Central memory CD8-positive, alpha-beta T cell (primary cell): ENCODE results near the gene PSMA1.
"Not testable (repeated sequence)": the region's sequence is repeated elsewhere in the genome, so short reads cannot be mapped to it uniquely, and the experiment has no call there.

ENCODE experiments used
- ATAC-seq: fragments of 150-1000 bp; cut with Tn5 transposase; replicated peaks from 2 replicates; pipeline ENCODE4 v1.10.0; 2022; ENCODE audit warnings: mild to moderate bottlenecking, moderate FRiP score, moderate number of reproducible peaks; ENCODE audit not compliant: poor library complexity, severe bottlenecking; ENCODE audit errors: extremely low read depth
- DNase-seq, 2 donors: peaks; one replicate each; pipeline ENCODE4 v3.0.0; 2021; ENCODE audit warnings: low spot score in 2 of 2
- H3K27ac Mint-ChIP-seq: one replicate; pipeline ENCODE4 v1.8.0; 2022; ENCODE audit warnings: low read depth, mild to moderate bottlenecking, moderate library complexity, mixed read lengths
- H3K27me3 Mint-ChIP-seq: one replicate; pipeline ENCODE4 v1.8.0; 2022; ENCODE audit warnings: mixed read lengths
- H3K36me3 Mint-ChIP-seq: one replicate; pipeline ENCODE4 v1.8.0; 2022; ENCODE audit warnings: mild to moderate bottlenecking, moderate library complexity, mixed read lengths; ENCODE audit not compliant: insufficient read depth
- H3K4me1 Mint-ChIP-seq: one replicate; pipeline ENCODE4 v1.8.0; 2022; ENCODE audit warnings: mixed read lengths
- H3K4me3 Mint-ChIP-seq: one replicate; pipeline ENCODE4 v1.8.0; 2022; ENCODE audit warnings: mild to moderate bottlenecking, moderate library complexity, mixed read lengths
- H3K9me3 Mint-ChIP-seq: one replicate; pipeline ENCODE4 v1.8.0; 2022; ENCODE audit warnings: mixed read lengths

The PSMA1 gene

GRCh38 chr11:14544611-14545010, 24.4 kb upstream of the PSMA1 start:
- Mint-ChIP-seq H3K27ac (no peak overlapping the region), H3K4me1 (peaks cover 25% of the 10 kb centered on the region), H3K4me3 (no peak overlapping the region), H3K27me3 (no peaks in the 10 kb centered on the region), H3K36me3 (no peaks in the 10 kb centered on the region), H3K9me3 (no peaks in the 10 kb centered on the region)
- ATAC-seq (peak; percentile 58), DNase-seq (no peak)

- Mint-ChIP-seq H3K27me3 (no peaks in the 10 kb centered on the region), H3K27ac (no peak overlapping the region), H3K4me3 (no peak overlapping the region), H3K9me3 (no peaks in the 10 kb centered on the region), H3K36me3 (no peaks in the 10 kb centered on the region), H3K4me1 (peaks cover 25% of the 10 kb centered on the region)
- no peak for DNase-seq
- ATAC-seq: no peak
Measured at GRCh38 chr11:14543260-14543659, 23.1 kb upstream of the PSMA1 start.

- DNase-seq (no peak), ATAC-seq (no peak)
- peaks cover 20% of the 10 kb centered on the region for H3K4me1 Mint-ChIP-seq
- no peak overlapping the region for H3K4me3 Mint-ChIP-seq
- H3K27ac Mint-ChIP-seq: no peak overlapping the region
- no peaks in the 10 kb centered on the region for H3K27me3 Mint-ChIP-seq
- H3K9me3 Mint-ChIP-seq: no peaks in the 10 kb centered on the region
- no peaks in the 10 kb centered on the region for H3K36me3 Mint-ChIP-seq
Measured at GRCh38 chr11:14542324-14542723, 22.1 kb upstream of the PSMA1 start.

- H3K27ac Mint-ChIP-seq: no peak overlapping the region
Measured at GRCh38 chr11:14541192-14541947, 21.2 kb upstream of the PSMA1 start.

GRCh38 chr11:14539982-14540421, 19.8 kb upstream of the PSMA1 start:
- H3K4me3 Mint-ChIP-seq: no peak overlapping the region
- no peak for DNase-seq
- no peak for ATAC-seq
- peaks cover 1% of the 10 kb centered on the region for H3K36me3 Mint-ChIP-seq
- no peaks in the 10 kb centered on the region for H3K9me3 Mint-ChIP-seq
- H3K4me1 Mint-ChIP-seq: peaks cover 11% of the 10 kb centered on the region
- peak overlapping the region; percentile 29 for H3K27ac Mint-ChIP-seq
- no peaks in the 10 kb centered on the region for H3K27me3 Mint-ChIP-seq

More at GRCh38 chr11:14541192-14541947, 21.2 kb upstream of the PSMA1 start:
- Mint-ChIP-seq H3K36me3 (peaks cover 1% of the 10 kb centered on the region), H3K4me1 (peaks cover 17% of the 10 kb centered on the region), H3K4me3 (no peak overlapping the region), H3K9me3 (no peaks in the 10 kb centered on the region), H3K27me3 (no peaks in the 10 kb centered on the region)
- no peak for DNase-seq
- no peak for ATAC-seq

GRCh38 chr11:14538926-14539554, 18.9 kb upstream of the PSMA1 start:
- peaks cover 5% of the 10 kb centered on the region for H3K4me1 Mint-ChIP-seq
- no peaks in the 10 kb centered on the region for H3K27me3 Mint-ChIP-seq
- H3K4me3 Mint-ChIP-seq: no peak overlapping the region
- DNase-seq (no peak), ATAC-seq (no peak)
- no peak overlapping the region for H3K27ac Mint-ChIP-seq
- H3K36me3 Mint-ChIP-seq: peaks cover 1% of the 10 kb centered on the region
- no peaks in the 10 kb centered on the region for H3K9me3 Mint-ChIP-seq

GRCh38 chr11:14538271-14538925, 18.2 kb upstream of the PSMA1 start:
- no peak for ATAC-seq
- peaks cover 1% of the 10 kb centered on the region for H3K36me3 Mint-ChIP-seq
- no peaks in the 10 kb centered on the region for H3K27me3 Mint-ChIP-seq
- H3K4me3 Mint-ChIP-seq: no peak overlapping the region
- no peak for DNase-seq
- H3K27ac Mint-ChIP-seq: no peak overlapping the region
- H3K4me1 Mint-ChIP-seq: peaks cover 5% of the 10 kb centered on the region
- no peaks in the 10 kb centered on the region for H3K9me3 Mint-ChIP-seq

- no peaks in the 10 kb centered on the region for H3K9me3 Mint-ChIP-seq
- no peak overlapping the region for H3K27ac Mint-ChIP-seq
- peak; percentile 30 to 36 for DNase-seq
- H3K4me1 Mint-ChIP-seq: peaks cover 5% of the 10 kb centered on the region
- H3K4me3 Mint-ChIP-seq: no peak overlapping the region
- H3K36me3 Mint-ChIP-seq: peaks cover 4% of the 10 kb centered on the region
- ATAC-seq: peak; percentile 90
- H3K27me3 Mint-ChIP-seq: no peaks in the 10 kb centered on the region
Measured at GRCh38 chr11:14537134-14537599, 17.0 kb upstream of the PSMA1 start.

- H3K27ac Mint-ChIP-seq, H3K4me3 Mint-ChIP-seq, H3K27me3 Mint-ChIP-seq: not testable (repeated sequence)
Measured at GRCh38 chr11:14535166-14535565, 15.0 kb upstream of the PSMA1 start.

GRCh38 chr11:14529951-14530350, 9.8 kb upstream of the PSMA1 start:
- Mint-ChIP-seq H3K9me3 (no peaks in the 10 kb centered on the region), H3K27me3 (no peaks in the 10 kb centered on the region), H3K4me1 (no peaks in the 10 kb centered on the region), H3K27ac (no peak overlapping the region), H3K4me3 (no peak overlapping the region), H3K36me3 (peaks cover 2% of the 10 kb centered on the region)
- DNase-seq (no peak), ATAC-seq (no peak)

More at GRCh38 chr11:14535166-14535565, 15.0 kb upstream of the PSMA1 start:
- not testable (repeated sequence) for DNase-seq, ATAC-seq, H3K9me3 Mint-ChIP-seq, H3K4me1 Mint-ChIP-seq, H3K36me3 Mint-ChIP-seq

- H3K4me1 Mint-ChIP-seq: no peaks in the 10 kb centered on the region
- no peak overlapping the region for H3K27ac Mint-ChIP-seq
- DNase-seq: no peak
- H3K9me3 Mint-ChIP-seq: no peaks in the 10 kb centered on the region
- no peaks in the 10 kb centered on the region for H3K27me3 Mint-ChIP-seq
- peaks cover 2% of the 10 kb centered on the region for H3K36me3 Mint-ChIP-seq
- ATAC-seq: no peak
- no peak overlapping the region for H3K4me3 Mint-ChIP-seq
Measured at GRCh38 chr11:14529321-14529720, 9.1 kb upstream of the PSMA1 start.

- no peak overlapping the region for H3K27ac Mint-ChIP-seq
- H3K4me3 Mint-ChIP-seq: no peak overlapping the region
- peaks cover 14% of the 10 kb centered on the region for H3K36me3 Mint-ChIP-seq
- DNase-seq (no peak), ATAC-seq (no peak)
- H3K4me1 Mint-ChIP-seq: peaks cover 24% of the 10 kb centered on the region
- H3K27me3 Mint-ChIP-seq: no peaks in the 10 kb centered on the region
- no peaks in the 10 kb centered on the region for H3K9me3 Mint-ChIP-seq
Measured at GRCh38 chr11:14522801-14523200, 2.6 kb upstream of the PSMA1 start.
